Keratinocyte (primary cell): Measurements from ENCODE around the gene ITPK1. TPM values are rescaled to one million over a fixed set of nuclear protein-coding genes. Genes with fewer than 3 reads are reported as not detected.

ENCODE experiments used
- DNase-seq: peaks from one replicate; pipeline ENCODE4 v3.0.0-alpha.2; 2011; ENCODE audit warnings: low read depth, missing footprints, low spot score
- FAIRE-seq: peaks from 2 replicates; lab custom pipeline; 2011; peaks lifted over from hg19 to GRCh38; lab: Jason Lieb, UNC
- H2AFZ ChIP-seq: 2 replicates; pipeline ENCODE4 v1.6.0; 2012; ENCODE audit warnings: low read length, control low read depth, inconsistent platforms; ENCODE audit not compliant: control insufficient read depth
- H3K27ac ChIP-seq: 2 replicates; pipeline ENCODE4 v1.5.1; 2011; ENCODE audit warnings: low read length; ENCODE audit not compliant: control insufficient read depth, insufficient read depth
- H3K27me3 ChIP-seq: 3 replicates; pipeline ENCODE4 v1.6.0; 2011; ENCODE audit warnings: low read length; ENCODE audit not compliant: control insufficient read depth, insufficient read depth; ENCODE audit errors: extremely low read depth
- H3K36me3 ChIP-seq, 2 experiments: 2 replicates in 1 of 2; 3 replicates in 1 of 2; pipeline ENCODE4 v1.5.1; 2011; ENCODE audit warnings: low read length in 2 of 2, mild to moderate bottlenecking in 1 of 2; ENCODE audit not compliant: control insufficient read depth in 2 of 2, insufficient read depth in 2 of 2; ENCODE audit errors: extremely low read depth in 1 of 2
- H3K4me1 ChIP-seq: 3 replicates; pipeline ENCODE4 v1.5.1; 2011; ENCODE audit warnings: low read length; ENCODE audit not compliant: control insufficient read depth, insufficient read depth; ENCODE audit errors: extremely low read depth
- H3K4me2 ChIP-seq: 3 replicates; pipeline ENCODE4 v1.6.0; 2011; ENCODE audit warnings: low read depth, low read length; ENCODE audit not compliant: control insufficient read depth, insufficient read depth; ENCODE audit errors: extremely low read depth
- H3K4me3 ChIP-seq, 3 experiments: fragments of 200-600 bp in 1 of 3; sonication (generic) in 1 of 3; 2 replicates in 2 of 3; 3 replicates in 1 of 3; pipeline ENCODE4 v1.5.1; 2011 to 2016; ENCODE audit warnings: low read length in 3 of 3, mild to moderate bottlenecking in 3 of 3, control low read depth in 2 of 3, inconsistent platforms in 1 of 3, low read depth in 1 of 3, mixed read lengths in 1 of 3, mixed run types in 1 of 3, moderate library complexity in 1 of 3; ENCODE audit not compliant: control insufficient read depth in 2 of 3, insufficient read depth in 2 of 3; ENCODE audit errors: extremely low read depth in 1 of 3
- H3K79me2 ChIP-seq: 2 replicates; pipeline ENCODE4 v1.6.0; 2012; ENCODE audit warnings: low read length; ENCODE audit not compliant: control insufficient read depth, insufficient read depth
- H3K9ac ChIP-seq: 3 replicates; pipeline ENCODE4 v1.6.0; 2011; ENCODE audit warnings: low read length; ENCODE audit not compliant: control insufficient read depth, insufficient read depth; ENCODE audit errors: extremely low read depth
- H3K9me1 ChIP-seq: 3 replicates; pipeline ENCODE4 v1.6.0; 2011; ENCODE audit warnings: low read length; ENCODE audit not compliant: control insufficient read depth, insufficient read depth; ENCODE audit errors: extremely low read depth
- H3K9me3 ChIP-seq: 2 replicates; pipeline ENCODE4 v1.5.1; 2012; ENCODE audit warnings: low read depth, low read length; ENCODE audit not compliant: control insufficient read depth
- H4K20me1 ChIP-seq: 3 replicates; pipeline ENCODE4 v1.6.0; 2011; ENCODE audit warnings: low read length; ENCODE audit not compliant: control insufficient read depth, insufficient read depth; ENCODE audit errors: extremely low read depth
- EZH2 ChIP-seq: IDR thresholded peaks from one replicate; pipeline ENCODE4 v1.6.1; 2012; ENCODE audit warnings: inconsistent platforms, mild to moderate bottlenecking, low read length, moderate library complexity
- dilution Hi-C: fragments of 300-500 bp; cut with MboI; formaldehyde crosslinking; loops from one replicate; pipeline ENCODE4 v1.7.0; 2020; ENCODE audit warnings: low sequenced_read_pairs; ENCODE audit not compliant: extremely low pct_ligation_motif_present
- polyA plus RNA-seq, 5 experiments: library from polyadenylated mRNA; depleted of rRNA in 3 of 5; stranded (reverse) in 3 of 5; stranded (forward) in 1 of 5; unstranded in 1 of 5; fragments of >200 nt; gene quantifications; 1 replicate in 1 of 5; 2 replicates in 3 of 5; 3 replicates in 1 of 5; pipeline versions ENCODE4 v1.2.1 to v1.2.3, GENCODE V29; 2011 to 2012; ENCODE audit warnings: missing spikeins in 2 of 5, low read depth in 1 of 5, low replicate concordance in 1 of 5
- TF ChIP-seq, protein P1 (sequence below), 3 experiments: IDR thresholded peaks in 1 of 3; conservative IDR thresholded peaks in 1 of 3; optimal IDR thresholded peaks in 1 of 3; 2 replicates in 2 of 3; 3 replicates in 1 of 3; pipeline versions ENCODE3 to v1.5.1; 2011; ENCODE audit warnings: low read length in 3 of 3, mild to moderate bottlenecking in 3 of 3, moderate library complexity in 2 of 3, control low read depth in 1 of 3, inconsistent platforms in 1 of 3; ENCODE audit not compliant: insufficient read depth in 2 of 3; ENCODE audit errors: extremely low read depth in 1 of 3

ITPK1 gene
- polyA plus RNA-seq, 1 donor (not counting 4 experiments of a cell fraction or from before 2014, with no cell fraction given) = 67.8 TPM

DNA sequence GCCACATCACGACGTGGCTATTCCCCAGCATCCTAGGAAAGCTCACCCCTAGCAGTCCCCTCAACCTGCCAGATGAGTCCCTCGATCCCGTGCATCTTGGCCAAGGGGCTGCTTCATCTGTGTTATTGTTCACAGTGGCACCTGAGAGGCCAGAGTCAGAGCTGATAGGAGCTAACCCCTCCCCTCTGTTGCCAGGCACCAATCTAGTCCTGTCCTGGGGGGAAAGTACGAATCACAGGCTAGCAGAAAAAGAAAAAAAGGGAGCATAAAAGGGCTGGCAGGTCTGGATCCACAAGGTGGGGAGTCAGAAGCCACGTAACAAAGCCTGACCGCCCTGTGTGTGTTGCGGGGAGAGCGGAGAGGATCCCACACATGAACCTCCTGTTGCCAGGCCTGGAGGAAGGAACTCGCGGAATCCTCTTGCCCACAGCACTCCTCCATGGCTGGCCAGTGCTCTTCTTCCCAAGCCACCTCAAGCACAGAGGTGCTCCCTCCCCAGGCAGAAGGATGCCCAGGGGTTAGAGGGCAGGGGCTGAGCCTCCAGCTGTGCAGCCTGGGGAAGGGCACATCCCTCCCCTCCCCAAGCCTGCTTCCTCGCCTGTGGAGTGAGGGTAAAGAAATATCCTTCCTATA lies 91.8 kb downstream of the ITPK1 start:
- H3K9me3 ChIP-seq = no peaks in the 10 kb centered on the region
- peaks cover 14% of the 10 kb centered on the region for H3K79me2 ChIP-seq
- no peaks in the 10 kb centered on the region for H3K4me1 ChIP-seq
- no peak overlapping the region for H3K9ac ChIP-seq
- no peak overlapping the region for H2AFZ ChIP-seq
- no peak overlapping the region for H3K4me3 ChIP-seq
- H3K9me1 ChIP-seq = peaks cover 4% of the 10 kb centered on the region
- no peaks in the 10 kb centered on the region for H3K27me3 ChIP-seq
- TF ChIP-seq, protein P1, sequence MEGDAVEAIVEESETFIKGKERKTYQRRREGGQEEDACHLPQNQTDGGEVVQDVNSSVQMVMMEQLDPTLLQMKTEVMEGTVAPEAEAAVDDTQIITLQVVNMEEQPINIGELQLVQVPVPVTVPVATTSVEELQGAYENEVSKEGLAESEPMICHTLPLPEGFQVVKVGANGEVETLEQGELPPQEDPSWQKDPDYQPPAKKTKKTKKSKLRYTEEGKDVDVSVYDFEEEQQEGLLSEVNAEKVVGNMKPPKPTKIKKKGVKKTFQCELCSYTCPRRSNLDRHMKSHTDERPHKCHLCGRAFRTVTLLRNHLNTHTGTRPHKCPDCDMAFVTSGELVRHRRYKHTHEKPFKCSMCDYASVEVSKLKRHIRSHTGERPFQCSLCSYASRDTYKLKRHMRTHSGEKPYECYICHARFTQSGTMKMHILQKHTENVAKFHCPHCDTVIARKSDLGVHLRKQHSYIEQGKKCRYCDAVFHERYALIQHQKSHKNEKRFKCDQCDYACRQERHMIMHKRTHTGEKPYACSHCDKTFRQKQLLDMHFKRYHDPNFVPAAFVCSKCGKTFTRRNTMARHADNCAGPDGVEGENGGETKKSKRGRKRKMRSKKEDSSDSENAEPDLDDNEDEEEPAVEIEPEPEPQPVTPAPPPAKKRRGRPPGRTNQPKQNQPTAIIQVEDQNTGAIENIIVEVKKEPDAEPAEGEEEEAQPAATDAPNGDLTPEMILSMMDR (optimal IDR thresholded peaks at IDR 0.05 in 1 of 3, IDR thresholded peaks at IDR 0.05 in 1 of 3, conservative IDR thresholded peaks at IDR 0.05 in 1 of 3; ENCODE audit: extremely low read depth in 1 of 3, insufficient read depth in 2 of 3, low read length in 3 of 3) = no peak
- TF ChIP-seq EZH2 = no peak
- no peak overlapping the region for H3K4me2 ChIP-seq
- dilution Hi-C loops = no loop called here
- H3K27ac ChIP-seq = no peak overlapping the region
- DNase-seq (no peak), FAIRE-seq (no peak)
- H4K20me1 ChIP-seq = peaks cover 4% of the 10 kb centered on the region
- peaks cover 1 to 4% of the 10 kb centered on the region in 2 experiments for H3K36me3 ChIP-seq

DNA sequence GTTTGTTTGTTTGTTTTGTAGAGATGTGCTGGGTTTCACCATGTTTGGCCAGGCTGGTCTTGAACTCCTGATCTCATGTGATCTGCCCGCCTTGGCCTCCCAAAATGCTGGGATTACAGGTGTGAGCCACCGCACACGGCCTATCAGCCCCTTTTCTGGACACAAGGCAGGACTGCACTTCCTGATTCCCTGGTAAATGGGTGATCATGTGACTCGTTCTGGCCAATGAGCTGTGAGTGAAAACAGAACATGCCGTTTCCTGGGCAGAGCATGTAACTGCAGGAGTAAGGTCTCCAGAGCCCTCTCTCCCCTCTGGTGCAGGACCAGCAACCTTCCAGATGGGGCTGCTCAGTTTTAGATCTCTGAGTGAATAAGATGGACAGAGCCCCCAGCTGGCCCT lies 92.7 kb downstream of the ITPK1 start:
- FAIRE-seq (no peak), DNase-seq (no peak)
- Histone ChIP-seq H3K27ac (no peak overlapping the region), H3K36me3 (peaks cover 1 to 4% of the 10 kb centered on the region in 2 experiments), H3K9me1 (peaks cover 4% of the 10 kb centered on the region), H3K4me1 (no peaks in the 10 kb centered on the region), H2AFZ (no peak overlapping the region), H3K9me3 (no peaks in the 10 kb centered on the region), H3K4me2 (no peak overlapping the region), H3K79me2 (peaks cover 14% of the 10 kb centered on the region), H3K9ac (no peak overlapping the region), H3K27me3 (no peaks in the 10 kb centered on the region), H4K20me1 (peaks cover 4% of the 10 kb centered on the region), H3K4me3 (no peak overlapping the region)
- TF ChIP-seq, protein P1 (optimal IDR thresholded peaks at IDR 0.05 in 1 of 3, IDR thresholded peaks at IDR 0.05 in 1 of 3, conservative IDR thresholded peaks at IDR 0.05 in 1 of 3; ENCODE audit: extremely low read depth in 1 of 3, insufficient read depth in 2 of 3, low read length in 3 of 3) = no peak
- no peak for TF ChIP-seq EZH2
- dilution Hi-C loops = no loop called here
